Astrocyte (in vitro differentiated cells and primary cell): Measurements from ENCODE around the gene RIMOC1. TPM values are rescaled to one million over a fixed set of nuclear protein-coding genes. Genes with fewer than 3 reads are reported as not detected.

Source experiments
- DNase-seq: peaks from one replicate; pipeline ENCODE4 v3.0.0-alpha.2; 2010; ENCODE audit warnings: low read depth
- FAIRE-seq: peaks from 2 replicates; lab custom pipeline; 2011; peaks lifted over from hg19 to GRCh38; lab: Jason Lieb, UNC
- H2AFZ ChIP-seq: 2 replicates; pipeline ENCODE4 v1.6.0; 2012; ENCODE audit warnings: low read depth, low read length, inconsistent platforms
- H3K27ac ChIP-seq: 2 replicates; pipeline ENCODE4 v1.5.1; 2011; ENCODE audit warnings: low read depth, low read length, inconsistent platforms
- H3K27me3 ChIP-seq: 2 replicates; pipeline ENCODE4 v1.6.0; 2011; ENCODE audit warnings: low read length, inconsistent platforms; ENCODE audit not compliant: insufficient read depth
- H3K36me3 ChIP-seq: 2 replicates; pipeline ENCODE4 v1.5.1; 2011; ENCODE audit warnings: low read length, inconsistent platforms; ENCODE audit not compliant: insufficient read depth
- H3K4me1 ChIP-seq: 2 replicates; pipeline ENCODE4 v1.5.1; 2011; ENCODE audit warnings: low read length, inconsistent platforms; ENCODE audit not compliant: insufficient read depth
- H3K4me2 ChIP-seq: 2 replicates; pipeline ENCODE4 v1.6.0; 2012; ENCODE audit warnings: low read length, inconsistent platforms
- H3K4me3 ChIP-seq: 2 replicates; pipeline ENCODE4 v1.5.1; 2011; ENCODE audit warnings: low read depth, mild to moderate bottlenecking, low read length, inconsistent platforms; ENCODE audit not compliant: insufficient read depth
- H3K79me2 ChIP-seq: 2 replicates; pipeline ENCODE4 v1.6.0; 2012; ENCODE audit warnings: mild to moderate bottlenecking, low read length, inconsistent platforms; ENCODE audit not compliant: insufficient read depth
- H3K9ac ChIP-seq: 2 replicates; pipeline ENCODE4 v1.6.0; 2012; ENCODE audit warnings: mild to moderate bottlenecking, low read length, inconsistent platforms
- H3K9me3 ChIP-seq: 2 replicates; pipeline ENCODE4 v1.5.1; 2012; ENCODE audit warnings: low read depth, mild to moderate bottlenecking, low read length, inconsistent platforms; ENCODE audit not compliant: insufficient read depth
- H4K20me1 ChIP-seq: 2 replicates; pipeline ENCODE4 v1.6.0; 2012; ENCODE audit warnings: low read length, inconsistent platforms; ENCODE audit not compliant: insufficient read depth
- H3K27ac Mint-ChIP-seq: one replicate; pipeline ENCODE4 v1.8.0; 2021; ENCODE audit warnings: mild to moderate bottlenecking, mixed read lengths; ENCODE audit not compliant: unreplicated experiment
- H3K27me3 Mint-ChIP-seq: one replicate; pipeline ENCODE4 v1.8.0; 2021; ENCODE audit warnings: low read depth, mixed read lengths; ENCODE audit not compliant: unreplicated experiment
- H3K36me3 Mint-ChIP-seq: one replicate; pipeline ENCODE4 v1.8.0; 2021; ENCODE audit warnings: low read depth, mixed read lengths; ENCODE audit not compliant: unreplicated experiment
- H3K4me1 Mint-ChIP-seq: one replicate; pipeline ENCODE4 v1.8.0; 2021; ENCODE audit warnings: low read depth, mixed read lengths; ENCODE audit not compliant: unreplicated experiment
- H3K4me3 Mint-ChIP-seq: one replicate; pipeline ENCODE4 v1.8.0; 2021; ENCODE audit warnings: mild to moderate bottlenecking, moderate library complexity, mixed read lengths; ENCODE audit not compliant: unreplicated experiment
- H3K9me3 Mint-ChIP-seq: one replicate; pipeline ENCODE4 v1.8.0; 2021; ENCODE audit warnings: mild to moderate bottlenecking, mixed read lengths; ENCODE audit not compliant: unreplicated experiment
- EZH2 ChIP-seq: IDR thresholded peaks from 2 replicates; pipeline ENCODE4 v1.6.1; 2012; ENCODE audit warnings: mild to moderate bottlenecking, low read length, inconsistent platforms; ENCODE audit not compliant: insufficient read depth
- total RNA-seq: library from RNA; stranded (reverse); gene quantifications from 2 replicates; pipeline ENCODE4 v1.2.1, GENCODE V29; 2021
- TF ChIP-seq, protein P1 (sequence below): IDR thresholded peaks from 2 replicates; pipeline ENCODE4 v1.5.1; 2011; ENCODE audit warnings: low read depth, mild to moderate bottlenecking, inconsistent platforms, low read length, moderate library complexity; ENCODE audit not compliant: insufficient read depth

The RIMOC1 gene
- total RNA-seq, 1 donor from 2014 or later, result 36.3 TPM

GRCh38 chr5:41924872-41925554 is 20.9 kb downstream of the RIMOC1 start, which contains the start of gene FBXO4:
FBXO4 (plus strand) TSS chr5:41925281; CDS start chr5:41925310, 29 bp downstream.
- H3K4me1 ChIP-seq, result peaks cover 14% of the 10 kb centered on the region
- Mint-ChIP-seq H3K36me3 (no peaks in the 10 kb centered on the region), H3K27me3 (no peaks in the 10 kb centered on the region), H3K4me1 (peaks cover 13% of the 10 kb centered on the region), H3K9me3 (no peaks in the 10 kb centered on the region), H3K4me3 (peak within 1 kb of the TSS; percentile 84), H3K27ac (peak within 1 kb of the TSS; percentile 72)
- H3K27ac ChIP-seq, result peak within 1 kb of the TSS; percentile 90
- FAIRE-seq (no peak), DNase-seq (peak; percentile 73)
- H3K79me2 ChIP-seq, result no peaks in the 10 kb centered on the region
- no peaks in the 10 kb centered on the region for H4K20me1 ChIP-seq
- H3K9me3 ChIP-seq, result no peaks in the 10 kb centered on the region
- peak within 1 kb of the TSS; percentile 91 for H3K9ac ChIP-seq
- TF ChIP-seq, protein P1, sequence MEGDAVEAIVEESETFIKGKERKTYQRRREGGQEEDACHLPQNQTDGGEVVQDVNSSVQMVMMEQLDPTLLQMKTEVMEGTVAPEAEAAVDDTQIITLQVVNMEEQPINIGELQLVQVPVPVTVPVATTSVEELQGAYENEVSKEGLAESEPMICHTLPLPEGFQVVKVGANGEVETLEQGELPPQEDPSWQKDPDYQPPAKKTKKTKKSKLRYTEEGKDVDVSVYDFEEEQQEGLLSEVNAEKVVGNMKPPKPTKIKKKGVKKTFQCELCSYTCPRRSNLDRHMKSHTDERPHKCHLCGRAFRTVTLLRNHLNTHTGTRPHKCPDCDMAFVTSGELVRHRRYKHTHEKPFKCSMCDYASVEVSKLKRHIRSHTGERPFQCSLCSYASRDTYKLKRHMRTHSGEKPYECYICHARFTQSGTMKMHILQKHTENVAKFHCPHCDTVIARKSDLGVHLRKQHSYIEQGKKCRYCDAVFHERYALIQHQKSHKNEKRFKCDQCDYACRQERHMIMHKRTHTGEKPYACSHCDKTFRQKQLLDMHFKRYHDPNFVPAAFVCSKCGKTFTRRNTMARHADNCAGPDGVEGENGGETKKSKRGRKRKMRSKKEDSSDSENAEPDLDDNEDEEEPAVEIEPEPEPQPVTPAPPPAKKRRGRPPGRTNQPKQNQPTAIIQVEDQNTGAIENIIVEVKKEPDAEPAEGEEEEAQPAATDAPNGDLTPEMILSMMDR, result peak; percentile 20
- no peak for TF ChIP-seq EZH2
- H3K36me3 ChIP-seq, result peaks cover 2% of the 10 kb centered on the region
- no peaks in the 10 kb centered on the region for H3K27me3 ChIP-seq
- peak within 1 kb of the TSS; percentile 90 for H2AFZ ChIP-seq
- peak within 1 kb of the TSS; percentile 77 for H3K4me3 ChIP-seq
- H3K4me2 ChIP-seq, result peak within 1 kb of the TSS; percentile 96

GRCh38 chr5:41925555-41925951 is 21.4 kb downstream of the RIMOC1 start:
- peaks cover 14% of the 10 kb centered on the region for H3K4me1 ChIP-seq
- peak overlapping the region; percentile 96 for H3K4me2 ChIP-seq
- Mint-ChIP-seq H3K36me3 (no peaks in the 10 kb centered on the region), H3K9me3 (no peaks in the 10 kb centered on the region), H3K27ac (peak overlapping the region; percentile 72), H3K4me1 (peaks cover 12% of the 10 kb centered on the region), H3K4me3 (peak overlapping the region; percentile 84), H3K27me3 (no peaks in the 10 kb centered on the region)
- no peaks in the 10 kb centered on the region for H3K9me3 ChIP-seq
- FAIRE-seq, result no peak
- peak overlapping the region; percentile 90 for H2AFZ ChIP-seq
- no peak for TF ChIP-seq EZH2
- TF ChIP-seq, protein P1, result no peak
- no peaks in the 10 kb centered on the region for H3K27me3 ChIP-seq
- DNase-seq, result peak; percentile 37
- no peaks in the 10 kb centered on the region for H3K79me2 ChIP-seq
- no peaks in the 10 kb centered on the region for H3K36me3 ChIP-seq
- no peaks in the 10 kb centered on the region for H4K20me1 ChIP-seq
- peak overlapping the region; percentile 90 for H3K27ac ChIP-seq
- peak overlapping the region; percentile 91 for H3K9ac ChIP-seq
- peak overlapping the region; percentile 77 for H3K4me3 ChIP-seq

- Histone ChIP-seq H3K4me2 (no peak overlapping the region), H3K27ac (no peak overlapping the region), H2AFZ (no peak overlapping the region), H3K27me3 (no peaks in the 10 kb centered on the region), H3K36me3 (no peaks in the 10 kb centered on the region), H4K20me1 (no peaks in the 10 kb centered on the region), H3K79me2 (no peaks in the 10 kb centered on the region), H3K4me3 (no peak overlapping the region), H3K9me3 (no peaks in the 10 kb centered on the region), H3K9ac (no peak overlapping the region), H3K4me1 (peaks cover 9% of the 10 kb centered on the region)
- no peak overlapping the region for H3K27ac Mint-ChIP-seq
- FAIRE-seq, result no peak
- TF ChIP-seq, protein P1, result no peak
- TF ChIP-seq EZH2, result no peak
- H3K9me3 Mint-ChIP-seq, result peaks cover 3% of the 10 kb centered on the region
- H3K36me3 Mint-ChIP-seq, result no peaks in the 10 kb centered on the region
- H3K4me1 Mint-ChIP-seq, result no peaks in the 10 kb centered on the region
- no peak overlapping the region for H3K4me3 Mint-ChIP-seq
- no peaks in the 10 kb centered on the region for H3K27me3 Mint-ChIP-seq
- DNase-seq, result no peak
Observed at GRCh38 chr5:41927604-41928003, 23.5 kb downstream of the RIMOC1 start.
